ENCODE measurements around the gene ADGRG6. TPM values are rescaled to one million over a fixed set of nuclear protein-coding genes. Genes with fewer than 3 reads are reported as not detected.

The ADGRG6 gene
- total RNA-seq, 1 experiment from 2014 or later, result 259 TPM

GRCh38 chr6:142441716-142442115, 139.9 kb downstream of the ADGRG6 start:
- H3K4me3 ChIP-seq (ENCODE audit: low read depth in 2 of 2, low read length in 2 of 2), result no peak overlapping the region
- H3K27me3 ChIP-seq (ENCODE audit: control insufficient read depth, insufficient read depth, low read length), result no peaks in the 10 kb centered on the region
- TF ChIP-seq REST (IDR thresholded peaks at IDR 0.05; ENCODE audit: insufficient read depth in 1 of 2, low read depth in 2 of 2, low read length in 1 of 2), result no peak
- TF ChIP-seq CTCF (IDR thresholded peaks at IDR 0.05), result no peak
- no peak for TF ChIP-seq POLR2AphosphoS5 (IDR thresholded peaks at IDR 0.05; ENCODE audit: low read depth, low read length)
- TF ChIP-seq TCF7L2 (IDR thresholded peaks at IDR 0.05; ENCODE audit: low read depth, low read length), result no peak
- no peak for TF ChIP-seq SIN3A (IDR thresholded peaks at IDR 0.05; ENCODE audit: borderline replicate concordance, insufficient read depth, low read depth, low read length)
- POLR2A ChIA-PET, result no interaction called here
- in situ Hi-C loops (cut with HindIII; ENCODE audit: low pct_unique_long_range_greater_than_20kb, low sequenced_read_pairs), result no loop called here
- H3K9me3 ChIP-seq (ENCODE audit: control insufficient read depth, insufficient read depth, low read depth, low read length), result no peaks in the 10 kb centered on the region
- H3K27ac ChIP-seq (ENCODE audit: low read length), result no peak overlapping the region
- H3K4me1 ChIP-seq (ENCODE audit: control insufficient read depth, insufficient read depth, low read length), result peaks cover 10% of the 10 kb centered on the region
- intact Hi-C loops (cut with micrococcal nuclease; ENCODE audit: unreplicated experiment), result no loop called here
- DNase-seq (ENCODE audit: low read depth, low spot score) (no peak), ATAC-seq (no peak)
- CTCF ChIA-PET, result no interaction called here
- BruUV-seq (replicated peaks), result no TSS peak
- peaks cover 52% of the 10 kb centered on the region for H3K36me3 ChIP-seq (ENCODE audit: control insufficient read depth, insufficient read depth, low read length)

- Histone ChIP-seq H3K27me3 (ENCODE audit: control insufficient read depth, insufficient read depth, low read length) (no peaks in the 10 kb centered on the region), H3K4me1 (ENCODE audit: control insufficient read depth, insufficient read depth, low read length) (peaks cover 10% of the 10 kb centered on the region), H3K36me3 (ENCODE audit: control insufficient read depth, insufficient read depth, low read length) (peaks cover 46% of the 10 kb centered on the region), H3K9me3 (ENCODE audit: control insufficient read depth, insufficient read depth, low read depth, low read length) (no peaks in the 10 kb centered on the region), H3K4me3 (ENCODE audit: low read depth in 2 of 2, low read length in 2 of 2) (no peak overlapping the region), H3K27ac (ENCODE audit: low read length) (no peak overlapping the region)
- ChIA-PET POLR2A (no interaction called here), CTCF (no interaction called here)
- intact Hi-C loops (cut with micrococcal nuclease; ENCODE audit: unreplicated experiment), result no loop called here
- no TSS peak for BruUV-seq (replicated peaks)
- ATAC-seq, result no peak
- in situ Hi-C loops (cut with HindIII; ENCODE audit: low pct_unique_long_range_greater_than_20kb, low sequenced_read_pairs), result no loop called here
- no peak for DNase-seq (ENCODE audit: low read depth, low spot score)
- no peak for TF ChIP-seq SIN3A (IDR thresholded peaks at IDR 0.05; ENCODE audit: borderline replicate concordance, insufficient read depth, low read depth, low read length)
- TF ChIP-seq TCF7L2 (IDR thresholded peaks at IDR 0.05; ENCODE audit: low read depth, low read length), result no peak
- TF ChIP-seq REST (IDR thresholded peaks at IDR 0.05; ENCODE audit: insufficient read depth in 1 of 2, low read depth in 2 of 2, low read length in 1 of 2), result no peak
- no peak for TF ChIP-seq POLR2AphosphoS5 (IDR thresholded peaks at IDR 0.05; ENCODE audit: low read depth, low read length)
- no peak for TF ChIP-seq CTCF (IDR thresholded peaks at IDR 0.05)
Observed at GRCh38 chr6:142443102-142443501, 141.3 kb downstream of the ADGRG6 start.
